Adrenal gland (tissue), 5 donors: ENCODE results near the gene TIMM21.

Experiments
- CTCF ChIP-seq, 6 experiments: fragments of 450-650 bp in 4 of 6; fragments of 200-600 bp in 2 of 6; sonication (generic) in 1 of 6; IDR thresholded peaks; 1 replicate in 5 of 6; 2 replicates in 1 of 6; pipeline versions ENCODE4 v1.5.1 to v1.8.0; 2016 to 2021; ENCODE audit warnings: antibody characterized with exemption in 6 of 6, mild to moderate bottlenecking in 2 of 6, moderate library complexity in 1 of 6
- POLR2A ChIP-seq, 2 donors: fragments of 450-650 bp; IDR thresholded peaks; one replicate each; pipeline ENCODE4 v1.6.1; 2017; ENCODE audit warnings: antibody characterized with exemption in 2 of 2, mild to moderate bottlenecking in 2 of 2, moderate library complexity in 1 of 2
- donor health status: DM: no; HTN: no; CAD: no.

DNA sequence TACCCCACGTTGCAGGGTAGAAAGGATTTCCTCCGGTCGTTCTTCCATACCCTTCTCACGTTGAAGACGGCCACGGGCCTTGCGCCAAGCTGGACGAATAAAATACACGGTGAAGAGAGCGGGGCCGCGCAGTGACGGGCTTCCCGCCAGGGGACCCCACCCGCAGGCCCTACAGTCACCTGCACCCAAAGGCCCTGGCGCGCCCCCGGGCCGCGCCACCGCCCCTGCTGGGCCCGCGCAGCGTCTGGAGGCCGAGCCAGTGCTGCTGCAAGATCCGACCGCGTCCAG is 888 bp upstream of the TIMM21 start:
- TF ChIP-seq POLR2A (IDR thresholded peaks at IDR 0.05) (no peak), CTCF (IDR thresholded peaks at IDR 0.05) (no peak)
